Measurements from ENCODE around the gene DDOST.

DDOST gene

GRCh38 chr1:20630729-20631128, 30.4 kb downstream of the DDOST start:
- no peak overlapping the region for H3K4me3 ChIP-seq (ENCODE audit: insufficient read depth, low read depth, low read length, poor library complexity, severe bottlenecking)
- no peak overlapping the region for H3K27ac ChIP-seq (ENCODE audit: insufficient read depth, low read length, poor library complexity, severe bottlenecking)
- no peak for DNase-seq
- H3K36me3 ChIP-seq (ENCODE audit: control insufficient read depth, insufficient read depth, low read length), result no peaks in the 10 kb centered on the region
- no peaks in the 10 kb centered on the region for H3K27me3 ChIP-seq (replicated peaks; ENCODE audit: control insufficient read depth, insufficient read depth, low read length, poor library complexity, severe bottlenecking)
- peaks cover 11% of the 10 kb centered on the region for H3K4me1 ChIP-seq (ENCODE audit: control insufficient read depth, insufficient read depth, low read length, poor library complexity, severe bottlenecking)
- H3K9me3 ChIP-seq (ENCODE audit: control insufficient read depth, low read length), result no peaks in the 10 kb centered on the region

- no peaks in the 10 kb centered on the region for H3K27me3 ChIP-seq (replicated peaks; ENCODE audit: control insufficient read depth, insufficient read depth, low read length, poor library complexity, severe bottlenecking)
- H3K36me3 ChIP-seq (ENCODE audit: control insufficient read depth, insufficient read depth, low read length), result no peaks in the 10 kb centered on the region
- H3K4me1 ChIP-seq (ENCODE audit: control insufficient read depth, insufficient read depth, low read length, poor library complexity, severe bottlenecking), result no peaks in the 10 kb centered on the region
- no peaks in the 10 kb centered on the region for H3K9me3 ChIP-seq (ENCODE audit: control insufficient read depth, low read length)
- no peak for DNase-seq
- no peak overlapping the region for H3K27ac ChIP-seq (ENCODE audit: insufficient read depth, low read length, poor library complexity, severe bottlenecking)
- H3K4me3 ChIP-seq (ENCODE audit: insufficient read depth, low read depth, low read length, poor library complexity, severe bottlenecking), result no peak overlapping the region
Measured at GRCh38 chr1:20626524-20626923, 34.6 kb downstream of the DDOST start.

- Histone ChIP-seq H3K27ac (ENCODE audit: insufficient read depth, low read length, poor library complexity, severe bottlenecking) (no peak overlapping the region), H3K9me3 (ENCODE audit: control insufficient read depth, low read length) (no peaks in the 10 kb centered on the region), H3K4me3 (ENCODE audit: insufficient read depth, low read depth, low read length, poor library complexity, severe bottlenecking) (no peak overlapping the region), H3K4me1 (ENCODE audit: control insufficient read depth, insufficient read depth, low read length, poor library complexity, severe bottlenecking) (no peaks in the 10 kb centered on the region), H3K36me3 (ENCODE audit: control insufficient read depth, insufficient read depth, low read length) (no peaks in the 10 kb centered on the region), H3K27me3 (replicated peaks; ENCODE audit: control insufficient read depth, insufficient read depth, low read length, poor library complexity, severe bottlenecking) (no peaks in the 10 kb centered on the region)
- DNase-seq, result no peak
Measured at GRCh38 chr1:20626098-20626427, 35.1 kb downstream of the DDOST start.

GRCh38 chr1:20625176-20626097, 35.7 kb downstream of the DDOST start:
- H3K9me3 ChIP-seq (ENCODE audit: control insufficient read depth, low read length), result no peaks in the 10 kb centered on the region
- H3K27me3 ChIP-seq (replicated peaks; ENCODE audit: control insufficient read depth, insufficient read depth, low read length, poor library complexity, severe bottlenecking), result no peaks in the 10 kb centered on the region
- no peak overlapping the region for H3K27ac ChIP-seq (ENCODE audit: insufficient read depth, low read length, poor library complexity, severe bottlenecking)
- no peak for DNase-seq
- H3K36me3 ChIP-seq (ENCODE audit: control insufficient read depth, insufficient read depth, low read length), result no peaks in the 10 kb centered on the region
- no peaks in the 10 kb centered on the region for H3K4me1 ChIP-seq (ENCODE audit: control insufficient read depth, insufficient read depth, low read length, poor library complexity, severe bottlenecking)
- H3K4me3 ChIP-seq (ENCODE audit: insufficient read depth, low read depth, low read length, poor library complexity, severe bottlenecking), result no peak overlapping the region

GRCh38 chr1:20624709-20625108, 36.5 kb downstream of the DDOST start:
- H3K4me3 ChIP-seq (ENCODE audit: insufficient read depth, low read depth, low read length, poor library complexity, severe bottlenecking), result no peak overlapping the region
- H3K9me3 ChIP-seq (ENCODE audit: control insufficient read depth, low read length), result no peaks in the 10 kb centered on the region
- H3K4me1 ChIP-seq (ENCODE audit: control insufficient read depth, insufficient read depth, low read length, poor library complexity, severe bottlenecking), result no peaks in the 10 kb centered on the region
- no peaks in the 10 kb centered on the region for H3K27me3 ChIP-seq (replicated peaks; ENCODE audit: control insufficient read depth, insufficient read depth, low read length, poor library complexity, severe bottlenecking)
- DNase-seq, result no peak
- H3K27ac ChIP-seq (ENCODE audit: insufficient read depth, low read length, poor library complexity, severe bottlenecking), result no peak overlapping the region
- H3K36me3 ChIP-seq (ENCODE audit: control insufficient read depth, insufficient read depth, low read length), result no peaks in the 10 kb centered on the region

GRCh38 chr1:20621012-20621411, 40.2 kb downstream of the DDOST start:
- Histone ChIP-seq H3K4me1 (ENCODE audit: control insufficient read depth, insufficient read depth, low read length, poor library complexity, severe bottlenecking) (no peaks in the 10 kb centered on the region), H3K9me3 (ENCODE audit: control insufficient read depth, low read length) (no peaks in the 10 kb centered on the region), H3K36me3 (ENCODE audit: control insufficient read depth, insufficient read depth, low read length) (no peaks in the 10 kb centered on the region), H3K27ac (ENCODE audit: insufficient read depth, low read length, poor library complexity, severe bottlenecking) (no peak overlapping the region), H3K27me3 (replicated peaks; ENCODE audit: control insufficient read depth, insufficient read depth, low read length, poor library complexity, severe bottlenecking) (no peaks in the 10 kb centered on the region), H3K4me3 (ENCODE audit: insufficient read depth, low read depth, low read length, poor library complexity, severe bottlenecking) (no peak overlapping the region)
- no peak for DNase-seq

GRCh38 chr1:20619999-20620398, 41.2 kb downstream of the DDOST start:
- H3K4me3 ChIP-seq (ENCODE audit: insufficient read depth, low read depth, low read length, poor library complexity, severe bottlenecking), result no peak overlapping the region
- H3K27me3 ChIP-seq (replicated peaks; ENCODE audit: control insufficient read depth, insufficient read depth, low read length, poor library complexity, severe bottlenecking), result no peaks in the 10 kb centered on the region
- H3K27ac ChIP-seq (ENCODE audit: insufficient read depth, low read length, poor library complexity, severe bottlenecking), result no peak overlapping the region
- no peaks in the 10 kb centered on the region for H3K36me3 ChIP-seq (ENCODE audit: control insufficient read depth, insufficient read depth, low read length)
- H3K9me3 ChIP-seq (ENCODE audit: control insufficient read depth, low read length), result no peaks in the 10 kb centered on the region
- no peak for DNase-seq
- no peaks in the 10 kb centered on the region for H3K4me1 ChIP-seq (ENCODE audit: control insufficient read depth, insufficient read depth, low read length, poor library complexity, severe bottlenecking)

- no peak for DNase-seq
- Histone ChIP-seq H3K9me3 (ENCODE audit: control insufficient read depth, low read length) (no peaks in the 10 kb centered on the region), H3K27ac (ENCODE audit: insufficient read depth, low read length, poor library complexity, severe bottlenecking) (no peak overlapping the region), H3K36me3 (ENCODE audit: control insufficient read depth, insufficient read depth, low read length) (no peaks in the 10 kb centered on the region), H3K4me3 (ENCODE audit: insufficient read depth, low read depth, low read length, poor library complexity, severe bottlenecking) (no peak overlapping the region), H3K27me3 (replicated peaks; ENCODE audit: control insufficient read depth, insufficient read depth, low read length, poor library complexity, severe bottlenecking) (no peaks in the 10 kb centered on the region), H3K4me1 (ENCODE audit: control insufficient read depth, insufficient read depth, low read length, poor library complexity, severe bottlenecking) (no peaks in the 10 kb centered on the region)
Measured at GRCh38 chr1:20618550-20618949, 42.6 kb downstream of the DDOST start.

GRCh38 chr1:20616847-20617487, 44.2 kb downstream of the DDOST start:
- no peak for DNase-seq
- H3K9me3 ChIP-seq (ENCODE audit: control insufficient read depth, low read length), result no peaks in the 10 kb centered on the region
- no peak overlapping the region for H3K27ac ChIP-seq (ENCODE audit: insufficient read depth, low read length, poor library complexity, severe bottlenecking)
- H3K4me1 ChIP-seq (ENCODE audit: control insufficient read depth, insufficient read depth, low read length, poor library complexity, severe bottlenecking), result no peaks in the 10 kb centered on the region
- H3K36me3 ChIP-seq (ENCODE audit: control insufficient read depth, insufficient read depth, low read length), result no peaks in the 10 kb centered on the region
- no peak overlapping the region for H3K4me3 ChIP-seq (ENCODE audit: insufficient read depth, low read depth, low read length, poor library complexity, severe bottlenecking)
- H3K27me3 ChIP-seq (replicated peaks; ENCODE audit: control insufficient read depth, insufficient read depth, low read length, poor library complexity, severe bottlenecking), result no peaks in the 10 kb centered on the region

Data from effector memory CD4-positive, alpha-beta T cell (primary cell).